ENCODE data around the gene UBFD1.
"Not testable (repeated sequence)": the region's sequence is repeated elsewhere in the genome, so short reads cannot be mapped to it uniquely, and the experiment has no call there.

The UBFD1 gene

DNA sequence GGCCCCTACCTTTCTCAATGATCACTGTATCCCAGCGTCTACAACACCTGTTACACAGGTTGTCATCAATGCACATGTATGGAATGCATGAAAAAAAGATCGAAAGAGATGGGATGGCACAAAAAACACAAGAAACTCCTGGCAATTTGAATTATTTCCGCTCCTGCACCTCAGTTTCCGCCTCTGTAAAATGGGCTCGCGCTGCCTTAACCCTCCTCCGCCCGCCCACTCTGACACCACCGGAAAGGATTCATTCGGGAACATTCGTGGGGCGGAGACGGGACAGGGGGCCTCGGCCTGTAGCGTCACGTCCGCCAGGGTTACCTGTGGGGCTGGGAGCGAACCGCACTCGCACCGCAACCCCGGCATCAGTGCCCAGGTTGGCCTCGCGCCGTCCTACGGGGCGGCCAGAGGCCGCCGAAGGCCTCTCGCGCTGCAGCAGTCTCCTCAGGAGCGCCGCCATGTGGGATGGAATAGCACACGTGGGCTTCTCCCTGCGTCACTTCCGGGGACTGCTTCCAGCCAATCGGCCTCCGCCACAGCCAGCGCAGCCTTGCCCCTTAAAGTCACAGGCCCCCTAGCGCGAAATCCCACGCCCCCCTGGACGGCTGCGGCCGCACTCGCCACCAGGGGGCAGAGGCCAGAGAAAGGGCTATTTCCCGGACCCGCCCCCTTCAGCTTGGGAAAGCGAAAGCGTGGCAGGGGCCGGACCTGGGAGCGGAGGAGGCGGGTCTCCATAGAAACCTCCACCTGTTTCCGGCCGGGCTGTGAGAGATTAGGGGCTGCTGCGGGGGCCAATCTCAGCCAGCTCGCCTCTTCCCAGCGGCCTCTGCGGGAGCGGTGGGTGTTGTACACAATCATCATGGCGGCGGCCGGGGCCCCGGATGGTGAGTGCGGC is at the start of gene UBFD1, which contains the start of gene EARS2:
Gene UBFD1 (plus strand): TSS at position 847 of the 898 bp plus-strand sequence. CDS start 16 bp downstream, at position 863.
Gene EARS2 (minus strand): TSS at position 470 of the 898 bp plus-strand sequence. CDS start 7 bp downstream, at position 463.
- peak; percentile 96 for DNase-seq

GRCh38 chr16:23508589-23509440 is 48.7 kb upstream of the UBFD1 start:
- DNase-seq, result peak; percentile 21

DNA sequence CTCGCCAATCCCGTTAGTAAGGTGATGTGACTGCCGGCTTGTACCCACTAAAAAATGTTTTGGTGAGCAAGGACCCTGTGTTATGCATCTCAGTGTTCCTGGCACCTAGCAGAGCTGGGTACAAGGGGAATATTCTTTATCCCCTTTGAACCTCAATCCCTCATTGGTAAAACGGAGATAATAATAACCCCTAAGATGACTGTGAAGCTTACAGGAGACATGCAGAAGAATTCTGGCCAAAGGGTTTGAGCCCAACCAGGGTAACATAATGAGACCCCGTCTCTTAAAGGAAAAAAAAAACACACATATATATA is 48.1 kb upstream of the UBFD1 start:
- no peak for DNase-seq

DNA sequence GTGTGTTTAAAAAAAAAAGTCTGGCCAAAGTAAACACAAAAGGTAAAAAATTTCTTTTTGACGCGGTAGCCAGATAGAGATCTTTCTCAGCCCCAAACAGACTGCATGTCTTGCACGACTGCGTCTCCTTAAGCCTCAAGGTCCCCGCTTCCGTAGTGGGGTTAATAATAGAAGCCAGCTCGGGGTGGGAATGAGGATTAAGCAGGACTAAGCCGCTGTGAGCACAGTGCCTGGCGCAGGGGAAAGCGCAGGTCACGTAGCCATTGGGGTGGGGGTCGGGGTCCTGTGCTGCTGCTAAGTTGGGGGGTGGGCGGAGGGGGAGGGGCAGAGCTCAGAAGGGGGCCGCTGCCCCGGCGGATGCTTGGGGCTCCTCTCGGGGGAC is 47.8 kb upstream of the UBFD1 start:
- no peak for DNase-seq

DNA sequence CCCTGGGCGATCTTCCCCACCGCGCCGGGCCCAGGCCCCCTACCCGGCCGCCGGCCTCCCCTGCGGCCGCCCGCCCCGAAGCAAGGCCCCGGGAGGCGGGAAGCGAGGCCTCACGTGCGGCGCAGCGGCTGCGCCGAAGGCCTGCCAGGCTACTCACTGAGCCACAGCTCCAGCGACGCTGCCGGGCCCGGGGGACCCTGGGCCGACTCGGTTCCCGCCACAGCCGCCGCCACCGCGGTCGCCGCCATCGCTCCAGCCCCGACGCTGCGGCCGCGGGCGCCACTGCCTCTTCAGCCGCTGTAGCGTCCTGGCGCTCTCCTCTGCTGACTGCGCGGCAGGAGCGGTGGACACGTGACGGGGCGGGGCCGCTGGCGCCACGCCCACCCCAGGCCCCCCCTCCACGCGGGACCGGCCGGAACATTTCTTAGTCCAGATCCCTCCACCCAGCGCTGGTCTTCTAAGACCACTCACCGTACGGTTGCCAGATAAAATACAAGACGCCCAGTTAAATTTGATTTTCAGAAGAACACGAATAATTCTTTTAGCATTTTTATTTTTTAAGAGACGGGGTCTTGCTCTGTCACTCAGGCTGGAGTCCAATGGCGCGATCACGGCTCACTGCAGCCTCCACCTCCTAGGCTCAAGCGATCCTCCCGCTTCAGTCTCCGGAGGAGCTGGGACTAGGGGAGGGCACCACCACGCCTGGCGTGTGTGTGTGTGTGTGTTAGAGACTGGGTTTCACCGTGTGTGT is 47.2 kb upstream of the UBFD1 start, which contains the start of gene GGA2:
Gene GGA2 (minus strand): TSS at position 331 of the 751 bp plus-strand sequence. CDS start 83 bp downstream, at position 248.
- peak; percentile 86 for DNase-seq

GRCh38 chr16:23510915-23511270 is 46.6 kb upstream of the UBFD1 start:
- not testable (repeated sequence) for DNase-seq

- DNase-seq, result no peak
Measured at GRCh38 chr16:23511731-23512130, 45.8 kb upstream of the UBFD1 start.

- DNase-seq, result no peak
Measured at GRCh38 chr16:23512168-23512695, 45.3 kb upstream of the UBFD1 start.

- DNase-seq, result peak; percentile 25
Measured at GRCh38 chr16:23514381-23515152, 43.0 kb upstream of the UBFD1 start.

GRCh38 chr16:23515881-23516280 is 41.6 kb upstream of the UBFD1 start:
- DNase-seq, result no peak

DNA sequence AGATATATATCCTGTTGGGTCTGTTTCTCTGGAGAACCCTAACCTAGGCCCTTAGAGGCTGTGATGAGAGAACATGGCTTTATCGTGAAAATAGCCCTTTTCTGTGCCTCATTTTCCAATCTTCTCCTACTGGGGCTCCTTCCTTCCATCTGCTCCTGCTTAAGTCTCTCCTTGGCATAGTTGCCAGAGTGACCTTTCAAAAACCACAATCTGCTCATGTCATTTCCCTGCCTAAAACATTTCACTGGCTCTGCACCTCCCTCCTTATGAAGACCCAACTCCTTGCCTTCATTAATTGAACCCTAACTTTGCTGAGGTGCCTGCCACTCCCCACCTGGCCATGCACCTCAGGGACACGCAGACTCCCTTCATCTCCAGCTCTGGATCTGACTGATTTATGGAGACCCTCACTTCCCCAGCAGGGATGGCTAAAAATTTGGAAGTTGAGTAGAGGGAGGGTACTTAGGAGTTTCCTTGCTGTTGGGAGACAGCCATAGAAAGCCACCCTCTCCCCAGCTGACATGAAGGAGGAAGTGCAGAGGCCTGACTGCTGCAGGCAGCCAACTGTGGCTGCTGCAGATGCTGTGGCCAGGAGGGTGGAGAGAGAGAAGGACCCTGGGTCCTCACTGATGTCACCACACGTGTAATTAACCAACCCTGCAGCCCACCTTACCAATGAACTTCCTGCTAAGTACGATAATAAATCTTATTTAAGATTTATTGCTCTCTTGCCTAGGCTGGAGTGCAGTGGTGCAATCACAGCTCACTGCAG is 41.0 kb upstream of the UBFD1 start:
- no peak for DNase-seq

DNA sequence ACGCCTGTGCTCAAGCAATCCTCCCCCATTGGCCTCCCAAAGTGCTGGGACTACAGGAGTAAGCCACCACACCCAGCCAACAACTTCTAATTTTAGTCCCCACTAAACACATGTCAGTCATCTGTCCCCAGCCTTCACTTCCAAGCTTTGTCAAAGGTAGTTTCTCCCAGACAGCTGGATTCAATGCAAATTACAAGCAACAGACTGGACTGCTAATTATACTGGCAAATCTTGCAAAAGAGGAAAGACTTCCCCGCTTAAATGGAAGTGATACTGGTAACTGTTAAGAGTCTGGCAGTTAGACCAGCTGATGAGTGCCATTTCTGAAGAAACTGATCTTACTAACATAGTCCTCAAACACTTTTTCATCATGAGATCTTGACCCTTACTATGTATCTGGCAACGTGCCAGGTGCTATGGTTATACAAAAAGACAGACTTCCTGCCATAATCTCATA is 39.1 kb upstream of the UBFD1 start:
- no peak for DNase-seq

DNA sequence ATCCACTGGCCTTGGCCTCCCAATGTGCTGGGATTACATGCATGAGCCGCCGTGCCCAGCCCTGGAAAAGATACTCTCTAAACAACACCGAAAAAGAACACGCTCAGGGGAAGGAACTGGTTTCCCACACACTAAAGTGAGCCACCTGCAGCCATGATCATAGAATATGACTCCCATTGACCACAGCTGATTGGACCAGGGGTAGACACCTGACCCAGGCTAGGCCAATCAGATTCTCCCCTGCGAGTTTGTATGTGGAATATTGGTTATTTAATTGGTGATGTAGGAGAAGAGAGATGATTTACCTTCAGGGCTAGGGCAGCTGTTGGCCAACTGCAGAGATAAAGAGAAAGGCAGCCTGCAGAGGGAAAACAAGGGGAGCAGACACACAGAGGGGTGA is 38.2 kb upstream of the UBFD1 start:
- no peak for DNase-seq

- no peak for DNase-seq
Measured at GRCh38 chr16:23520500-23520899, 37.0 kb upstream of the UBFD1 start.

- DNase-seq, result no peak
Measured at GRCh38 chr16:23521037-23521743, 36.3 kb upstream of the UBFD1 start.

- no peak for DNase-seq
Measured at GRCh38 chr16:23521965-23522364, 35.6 kb upstream of the UBFD1 start.

- DNase-seq, result no peak
Measured at GRCh38 chr16:23523321-23523720, 34.2 kb upstream of the UBFD1 start.

DNA sequence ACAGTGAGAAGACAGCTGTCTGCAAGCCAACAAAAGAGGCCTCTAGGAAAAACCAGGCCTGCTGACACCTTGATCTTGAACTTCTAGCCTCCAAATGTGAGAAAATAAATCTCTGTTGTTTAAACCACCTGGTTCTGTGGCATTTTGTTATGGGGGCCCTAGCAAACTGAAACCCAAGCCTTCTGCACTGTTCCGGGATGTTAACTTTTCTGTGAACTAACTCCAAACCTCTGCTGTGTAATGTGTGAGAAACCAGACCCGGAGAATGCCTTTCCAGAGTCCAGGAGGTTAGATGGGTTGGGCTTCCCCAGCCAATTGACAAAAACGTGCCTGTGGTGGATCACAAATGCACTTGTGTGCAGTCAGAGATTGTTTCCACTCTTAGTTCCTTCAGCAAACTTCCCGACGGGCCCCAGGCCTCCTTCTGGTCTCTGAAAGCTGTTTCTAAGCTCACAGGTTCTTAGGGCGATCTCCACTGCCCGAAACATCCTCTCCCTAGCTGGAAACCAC is 33.6 kb upstream of the UBFD1 start:
- no peak for DNase-seq

GRCh38 chr16:23524886-23525285 is 32.6 kb upstream of the UBFD1 start:
- DNase-seq, result no peak

Measured in activated T-cell treated with anti-CD3 and anti-CD28 coated beads, Interleukin-2, amount 50 U/mL, for 1 hour (primary cell).